CD4-positive, alpha-beta memory T cell (primary cell): Measurements from ENCODE around the gene SART1. TPM values are rescaled to one million over a fixed set of nuclear protein-coding genes. Genes with fewer than 3 reads are reported as not detected.
A peak's percentile ranks its signal among the peaks of the same experiment; 100 is the strongest.

Experiments
- CTCF ChIA-PET: fragments of 350-600 bp; sonication (Branson Sonifier 250); formaldehyde crosslinking; loops from one replicate; lab custom pipeline; 2021; ENCODE audit warnings: inconsistent platforms; ENCODE audit not compliant: partially characterized antibody; lab: Charles Lee
- POLR2A ChIA-PET: fragments of 350-600 bp; sonication (Branson Sonifier 250); formaldehyde crosslinking; loops from one replicate; lab custom pipeline; 2021; ENCODE audit not compliant: partially characterized antibody; lab: Charles Lee
- DNase-seq, 5 donors: peaks; one replicate each; pipeline versions ENCODE4 v3.0.0 to v3.0.0-alpha.2; 2020 to 2022; ENCODE audit warnings: mixed read lengths in 1 of 5
- H3K27ac ChIP-seq: one replicate; pipeline ENCODE4 v1.7.0; 2013; ENCODE audit warnings: low read depth, low read length
- H3K27me3 ChIP-seq: 2 replicates; pipeline ENCODE4 v1.7.0; 2013; ENCODE audit warnings: mild to moderate bottlenecking, low read length, moderate library complexity; ENCODE audit not compliant: insufficient read depth
- H3K36me3 ChIP-seq: 2 replicates; pipeline ENCODE4 v1.7.0; 2013; ENCODE audit warnings: mild to moderate bottlenecking, low read length, moderate library complexity; ENCODE audit not compliant: insufficient read depth
- H3K4me1 ChIP-seq: 2 replicates; pipeline ENCODE4 v1.7.0; 2013; ENCODE audit warnings: mild to moderate bottlenecking, low read length, moderate library complexity; ENCODE audit not compliant: insufficient read depth
- H3K4me3 ChIP-seq, 2 donors: one replicate each; pipeline ENCODE4 v1.7.0; 2013; ENCODE audit warnings: low read length in 2 of 2, mild to moderate bottlenecking in 1 of 2
- H3K9me3 ChIP-seq, 2 donors: one replicate each; pipeline ENCODE4 v1.7.0; 2013; ENCODE audit warnings: low read length in 2 of 2, control low read depth in 1 of 2; ENCODE audit not compliant: control insufficient read depth in 1 of 2
- H3K27ac Mint-ChIP-seq, 7 donors: one replicate each; pipeline ENCODE4 v1.8.0; 2020 to 2021; ENCODE audit warnings: mixed read lengths in 7 of 7, mild to moderate bottlenecking in 6 of 7, inconsistent platforms in 3 of 7, moderate library complexity in 3 of 7
- H3K27me3 Mint-ChIP-seq, 2 donors: one replicate each; pipeline ENCODE4 v1.8.0; 2020 to 2021; ENCODE audit warnings: mixed read lengths in 2 of 2
- H3K36me3 Mint-ChIP-seq, 2 donors: one replicate each; pipeline ENCODE4 v1.8.0; 2020 to 2021; ENCODE audit warnings: mixed read lengths in 2 of 2, inconsistent platforms in 1 of 2, mild to moderate bottlenecking in 1 of 2
- H3K4me1 Mint-ChIP-seq, 4 donors: one replicate each; pipeline ENCODE4 v1.8.0; 2020 to 2021; ENCODE audit warnings: mixed read lengths in 4 of 4, mild to moderate bottlenecking in 1 of 4
- H3K4me3 Mint-ChIP-seq, 8 donors: one replicate each; pipeline ENCODE4 v1.8.0; 2020 to 2021; ENCODE audit warnings: mixed read lengths in 8 of 8, mild to moderate bottlenecking in 7 of 8, moderate library complexity in 6 of 8, inconsistent platforms in 3 of 8
- H3K9me3 Mint-ChIP-seq, 8 donors: one replicate each; pipeline ENCODE4 v1.8.0; 2020 to 2021; ENCODE audit warnings: mixed read lengths in 8 of 8, mild to moderate bottlenecking in 5 of 8, inconsistent platforms in 3 of 8, moderate library complexity in 1 of 8
- intact Hi-C: fragments of 100-400 bp; cut with micrococcal nuclease; formaldehyde crosslinking; loops from one replicate; pipeline ENCODE4 v1.15.1; 2023
- polyA plus RNA-seq, 2 donors: library from polyadenylated mRNA; unstranded; fragments of 300-500 nt; fragmentation: Illumina TruSeq; gene quantifications; one replicate each; pipeline ENCODE4 v1.2.3, GENCODE V29; 2021
- total RNA-seq, 2 experiments: library from RNA; stranded (reverse); gene quantifications; one replicate each; pipeline ENCODE4 v1.2.3, GENCODE V29; 2021

The SART1 gene
- total and polyA plus RNA-seq, 4 experiments from 2014 or later, result 11.5 to 90.6 (median 67.2) TPM

- no peak for DNase-seq
- Mint-ChIP-seq H3K27ac (peak overlapping the region; percentile 92 to 100 (median 99)), H3K4me3 (peak overlapping the region; percentile 98 to 99 (median 98)), H3K27me3 (no peaks in the 10 kb centered on the region), H3K36me3 (peaks cover 17 to 41% of the 10 kb centered on the region in 2 donors), H3K9me3 (no peaks in the 10 kb centered on the region), H3K4me1 (peaks cover 30 to 61% (median 39%) of the 10 kb centered on the region in 4 donors)
- Histone ChIP-seq H3K27ac (peak overlapping the region; percentile 96), H3K9me3 (no peaks in the 10 kb centered on the region), H3K4me3 (peak overlapping the region; percentile 70 to 79), H3K4me1 (peaks cover 44% of the 10 kb centered on the region), H3K27me3 (no peaks in the 10 kb centered on the region), H3K36me3 (peaks cover 21% of the 10 kb centered on the region)
- intact Hi-C loops, result loop anchor here (1.0 kb wide), 8 partner anchors 33 to 346 kb away; partner anchors contain the start of genes BANF1, C11orf68, DRAP1 and EIF1AD
- ChIA-PET POLR2A (interaction anchor here (0.7 to 7.6 kb wide), 12 partner anchors 9 to 249 kb away, joined by 3 to 103 read pairs (median 6); partner anchors contain the start of genes BANF1, C11orf68, CCDC85B and CFL1), CTCF (interaction anchor here (0.8 to 9.9 kb wide), 2 partner anchors 73 to 100 kb away, joined by 3 to 86 read pairs; partner anchors contain the start of genes CCDC85B and FIBP)
Measured at GRCh38 chr11:65960824-65961266, 689 bp upstream of the SART1 start.

DNA sequence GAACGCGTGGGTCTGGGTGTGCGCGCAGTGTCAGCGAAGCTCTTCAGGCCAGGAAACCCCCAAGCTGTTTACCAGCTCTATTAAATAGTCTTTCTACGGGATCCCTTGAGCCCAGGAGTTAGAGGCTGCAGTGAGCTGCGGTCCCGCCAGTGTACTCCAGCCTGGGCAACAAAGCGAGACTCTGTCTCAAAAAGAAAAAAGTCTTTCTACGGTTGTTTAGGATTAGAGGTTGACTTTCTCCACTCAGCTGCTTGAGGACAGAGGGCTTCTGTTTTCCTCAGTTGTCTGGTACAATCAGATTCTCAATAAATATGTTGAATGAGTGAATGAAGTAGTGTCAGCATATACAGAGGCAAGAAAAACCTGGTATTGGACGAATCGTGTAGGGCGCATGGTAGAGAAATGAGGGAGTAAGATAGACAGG lies 619 bp downstream of the SART1 start:
- peak in 1 of 5 donors; percentile 76 for DNase-seq
- Mint-ChIP-seq H3K36me3 (peaks cover 25 to 54% of the 10 kb centered on the region in 2 donors), H3K27ac (peak overlapping the region; percentile 92 to 100 (median 95)), H3K27me3 (no peaks in the 10 kb centered on the region), H3K4me1 (peaks cover 25 to 54% (median 31%) of the 10 kb centered on the region in 4 donors), H3K9me3 (no peaks in the 10 kb centered on the region), H3K4me3 (peak overlapping the region; percentile 80 to 99 (median 98))
- peak overlapping the region; percentile 96 for H3K27ac ChIP-seq
- intact Hi-C loops, result no loop called here
- ChIA-PET CTCF (interaction anchor here (1.0 to 9.9 kb wide), 3 partner anchors 29 to 250 kb away, joined by 3 to 86 read pairs (median 3); partner anchors contain the start of genes CCDC85B, FIBP and KAT5), POLR2A (interaction anchor here (0.7 to 7.6 kb wide), 10 partner anchors 19 to 347 kb away, joined by 3 to 103 read pairs (median 8); partner anchors contain the start of genes BANF1, C11orf68, CCDC85B and DRAP1)
- H3K27me3 ChIP-seq, result no peaks in the 10 kb centered on the region
- peak overlapping the region; percentile 50 to 70 for H3K4me3 ChIP-seq
- peaks cover 34% of the 10 kb centered on the region for H3K36me3 ChIP-seq
- H3K4me1 ChIP-seq, result peaks cover 34% of the 10 kb centered on the region
- H3K9me3 ChIP-seq, result no peaks in the 10 kb centered on the region

DNA sequence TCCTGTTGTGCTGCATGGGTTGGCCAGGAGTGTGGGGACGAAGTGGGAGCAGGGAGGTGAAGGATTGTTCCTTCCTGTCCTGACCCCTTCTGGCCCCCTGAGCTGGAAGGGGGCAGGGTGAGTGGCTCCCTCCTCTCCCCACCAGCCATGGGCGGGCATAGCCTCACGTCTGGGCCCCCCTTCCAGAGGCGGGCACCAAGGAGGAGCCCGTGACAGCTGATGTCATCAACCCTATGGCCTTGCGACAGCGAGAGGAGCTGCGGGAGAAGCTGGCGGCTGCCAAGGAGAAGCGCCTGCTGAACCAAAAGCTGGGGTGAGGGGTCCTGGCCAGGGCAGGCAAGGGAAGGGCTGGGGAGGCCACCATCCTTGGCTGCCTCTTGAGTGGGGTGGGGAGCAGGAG lies 3.4 kb downstream of the SART1 start:
- ChIA-PET POLR2A (no interaction called here), CTCF (interaction anchor here (0.9 kb wide), 1 partner anchor 76 kb away, joined by 3 read pairs; the partner anchor contains the start of gene FIBP)
- no peak overlapping the region for H3K27ac ChIP-seq
- no peaks in the 10 kb centered on the region for H3K9me3 Mint-ChIP-seq
- no peaks in the 10 kb centered on the region for H3K27me3 ChIP-seq
- no peaks in the 10 kb centered on the region for H3K27me3 Mint-ChIP-seq
- no peak for DNase-seq
- peaks cover 57% of the 10 kb centered on the region for H3K36me3 ChIP-seq
- H3K4me1 ChIP-seq, result peaks cover 26% of the 10 kb centered on the region
- H3K9me3 ChIP-seq, result no peaks in the 10 kb centered on the region
- H3K27ac Mint-ChIP-seq, result peak overlapping the region in 1 of 7 donors; percentile 92
- no peak overlapping the region for H3K4me3 ChIP-seq
- H3K4me1 Mint-ChIP-seq, result peaks cover 24 to 50% (median 33%) of the 10 kb centered on the region in 4 donors
- H3K36me3 Mint-ChIP-seq, result peaks cover 40 to 73% of the 10 kb centered on the region in 2 donors
- intact Hi-C loops, result no loop called here
- H3K4me3 Mint-ChIP-seq, result peak overlapping the region in 2 of 8 donors; percentile 39 to 49

DNA sequence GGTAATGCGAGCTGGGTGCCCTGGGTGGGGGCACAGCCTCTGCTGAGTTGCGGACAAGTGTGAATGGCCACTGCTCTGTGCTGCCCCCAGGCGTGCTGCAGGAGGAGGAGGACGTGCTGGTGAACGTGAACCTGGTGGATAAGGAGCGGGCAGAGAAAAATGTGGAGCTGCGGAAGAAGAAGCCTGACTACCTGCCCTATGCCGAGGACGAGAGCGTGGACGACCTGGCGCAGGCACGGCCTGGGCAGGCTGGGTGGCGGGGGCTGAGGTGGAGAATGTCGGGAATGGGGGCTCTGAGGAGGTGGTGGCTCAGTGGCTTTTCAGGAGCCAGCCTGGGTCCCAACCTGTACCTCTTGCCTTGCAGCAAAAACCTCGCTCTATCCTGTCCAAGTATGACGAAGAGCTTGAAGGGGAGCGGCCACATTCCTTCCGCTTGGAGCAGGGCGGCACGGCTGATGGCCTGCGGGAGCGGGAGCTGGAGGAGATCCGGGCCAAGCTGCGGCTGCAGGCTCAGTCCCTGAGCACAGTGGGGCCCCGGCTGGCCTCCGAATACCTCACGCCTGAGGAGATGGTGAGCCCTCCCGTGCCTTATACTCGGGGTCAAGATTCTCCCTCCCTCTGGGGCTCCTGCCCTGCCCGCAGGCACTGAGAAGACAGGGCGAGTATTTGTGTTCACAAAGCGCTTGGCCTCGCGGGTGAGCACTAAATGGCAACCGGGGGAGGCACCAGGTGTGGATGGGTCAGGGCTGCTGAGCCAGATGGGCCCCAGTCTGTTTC lies 4.6 kb downstream of the SART1 start:
- H3K4me1 ChIP-seq, result peaks cover 23% of the 10 kb centered on the region
- H3K27me3 Mint-ChIP-seq, result no peaks in the 10 kb centered on the region
- no peak overlapping the region for H3K27ac ChIP-seq
- intact Hi-C loops, result no loop called here
- H3K36me3 Mint-ChIP-seq, result peaks cover 46 to 77% of the 10 kb centered on the region in 2 donors
- H3K27ac Mint-ChIP-seq, result peak overlapping the region in 3 of 7 donors; percentile 41 to 78 (median 52)
- no peaks in the 10 kb centered on the region for H3K9me3 ChIP-seq
- H3K4me3 ChIP-seq, result no peak overlapping the region
- ChIA-PET POLR2A (no interaction called here), CTCF (interaction anchor here (0.9 kb wide), 1 partner anchor 82 kb away, joined by 4 read pairs; no protein-coding TSS in a partner anchor)
- H3K36me3 ChIP-seq, result peaks cover 64% of the 10 kb centered on the region
- no peak for DNase-seq
- no peak overlapping the region for H3K4me3 Mint-ChIP-seq
- H3K9me3 Mint-ChIP-seq, result no peaks in the 10 kb centered on the region
- H3K4me1 Mint-ChIP-seq, result peaks cover 21 to 43% (median 34%) of the 10 kb centered on the region in 4 donors
- no peaks in the 10 kb centered on the region for H3K27me3 ChIP-seq

DNA sequence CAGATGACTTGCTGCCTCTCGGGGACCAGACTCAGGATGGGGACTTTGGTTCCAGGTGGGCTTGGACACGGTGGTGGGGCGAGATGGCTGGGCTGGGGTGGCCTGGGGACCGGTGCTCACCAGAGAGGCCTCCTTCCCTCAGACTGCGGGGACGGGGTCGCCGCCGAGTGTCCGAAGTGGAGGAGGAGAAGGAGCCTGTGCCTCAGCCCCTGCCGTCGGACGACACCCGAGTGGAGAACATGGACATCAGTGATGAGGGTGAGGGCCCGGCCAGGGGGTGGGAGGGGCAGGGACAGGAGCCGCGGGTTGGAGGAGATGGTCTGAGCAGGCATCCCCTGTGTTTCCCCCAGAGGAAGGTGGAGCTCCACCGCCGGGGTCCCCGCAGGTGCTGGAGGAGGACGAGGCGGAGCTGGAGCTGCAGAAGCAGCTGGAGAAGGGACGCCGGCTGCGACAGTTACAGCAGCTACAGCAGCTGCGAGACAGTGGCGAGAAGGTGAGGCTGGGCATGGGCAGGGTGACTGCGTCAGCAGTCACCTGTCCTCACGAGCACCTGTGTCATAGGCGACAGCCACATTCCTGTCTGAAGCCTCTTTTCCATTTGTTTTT lies 5.9 kb downstream of the SART1 start:
- ChIA-PET POLR2A (interaction anchor here (1.7 kb wide), 1 partner anchor 49 kb away, joined by 4 read pairs; the partner anchor contains the start of gene C11orf68), CTCF (interaction anchor here (0.7 to 1.1 kb wide), 2 partner anchors 83 to 184 kb away, joined by 3 to 4 read pairs; no protein-coding TSS in a partner anchor)
- no peak overlapping the region for H3K4me3 Mint-ChIP-seq
- intact Hi-C loops, result no loop called here
- H3K9me3 ChIP-seq, result no peaks in the 10 kb centered on the region
- H3K27me3 Mint-ChIP-seq, result no peaks in the 10 kb centered on the region
- H3K4me3 ChIP-seq, result no peak overlapping the region
- peaks cover 64% of the 10 kb centered on the region for H3K36me3 ChIP-seq
- no peaks in the 10 kb centered on the region for H3K9me3 Mint-ChIP-seq
- H3K36me3 Mint-ChIP-seq, result peaks cover 51 to 76% of the 10 kb centered on the region in 2 donors
- peak overlapping the region in 1 of 7 donors; percentile 8 for H3K27ac Mint-ChIP-seq
- H3K4me1 ChIP-seq, result peaks cover 19% of the 10 kb centered on the region
- peaks cover 16 to 33% (median 28%) of the 10 kb centered on the region in 4 donors for H3K4me1 Mint-ChIP-seq
- DNase-seq, result no peak
- H3K27me3 ChIP-seq, result no peaks in the 10 kb centered on the region
- H3K27ac ChIP-seq, result no peak overlapping the region

DNA sequence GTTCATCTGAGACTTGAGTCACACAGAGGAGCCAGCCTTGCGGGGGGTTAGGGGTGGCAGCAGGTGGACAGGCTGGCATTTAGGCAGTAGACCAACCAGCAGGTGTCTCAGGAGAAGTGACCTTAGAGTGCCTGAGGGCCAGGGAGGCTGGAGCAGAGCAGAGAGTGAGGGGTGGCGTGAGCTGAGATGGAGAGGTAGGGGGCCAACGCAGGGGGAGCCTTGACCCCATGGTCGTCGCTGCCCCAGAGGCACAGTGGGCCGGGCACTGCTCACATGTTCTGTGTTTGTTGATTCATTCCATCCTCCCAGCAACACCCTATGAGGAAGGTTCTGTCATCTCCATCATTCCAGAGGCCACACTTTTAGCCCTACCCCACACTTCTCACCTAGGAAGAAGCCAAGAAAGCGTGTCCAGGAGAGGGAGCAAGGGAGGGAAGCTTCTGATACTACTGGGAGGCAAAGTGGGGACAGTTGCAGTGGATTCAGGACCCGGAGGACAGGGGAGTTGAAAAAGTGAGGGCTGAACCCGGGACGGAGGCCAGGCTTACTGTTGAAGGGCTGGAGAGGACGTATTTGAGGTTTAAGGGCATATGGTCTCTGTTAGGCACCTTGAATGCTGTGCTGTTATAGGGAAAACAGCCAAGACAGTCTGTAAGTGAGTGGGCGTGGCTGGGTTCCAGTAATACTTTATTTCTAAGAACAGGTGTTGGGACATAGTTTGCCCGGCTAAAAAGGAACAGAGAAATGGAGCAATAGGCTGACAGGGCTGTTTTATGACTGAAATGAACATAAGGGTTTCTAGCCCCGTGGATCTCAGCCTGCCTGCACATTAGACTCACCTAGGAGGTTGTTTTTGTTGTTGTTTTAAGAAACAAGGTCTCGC lies 7.3 kb downstream of the SART1 start:
- Mint-ChIP-seq H3K9me3 (no peaks in the 10 kb centered on the region), H3K27me3 (no peaks in the 10 kb centered on the region), H3K4me1 (peaks cover 5 to 19% (median 18%) of the 10 kb centered on the region in 4 donors), H3K4me3 (no peak overlapping the region), H3K27ac (peak overlapping the region in 2 of 7 donors; percentile 57), H3K36me3 (peaks cover 52 to 77% of the 10 kb centered on the region in 2 donors)
- Histone ChIP-seq H3K4me3 (no peak overlapping the region), H3K27me3 (no peaks in the 10 kb centered on the region), H3K4me1 (peaks cover 5% of the 10 kb centered on the region), H3K36me3 (peaks cover 64% of the 10 kb centered on the region), H3K9me3 (no peaks in the 10 kb centered on the region), H3K27ac (no peak overlapping the region)
- ChIA-PET CTCF (no interaction called here), POLR2A (interaction anchor here (1.7 kb wide), 1 partner anchor 51 kb away, joined by 4 read pairs; the partner anchor contains the start of gene C11orf68)
- DNase-seq, result no peak
- intact Hi-C loops, result no loop called here
